ENCODE measurements around the gene RBM26.

RBM26 gene

DNA sequence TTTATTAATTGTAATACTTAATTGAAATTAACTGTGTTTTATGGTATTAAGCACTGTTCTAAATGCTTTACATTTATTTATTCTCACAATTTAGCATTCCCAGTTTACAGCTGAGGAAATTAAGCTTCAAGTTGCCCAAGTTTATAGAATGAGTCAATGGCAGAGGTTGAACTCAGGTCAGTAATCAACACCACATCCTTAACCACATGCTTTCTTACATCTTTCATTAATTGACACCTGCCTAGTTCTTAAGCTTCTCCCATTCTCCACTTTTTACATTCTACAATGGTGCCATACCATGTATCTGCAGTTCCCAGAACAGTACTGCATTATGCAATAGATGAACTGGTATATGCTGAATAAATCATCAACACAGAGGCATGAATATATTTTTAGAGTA is 11.7 kb upstream of the RBM26 start:
- Histone ChIP-seq H3K4me1 (ENCODE audit: control insufficient read depth, insufficient read depth, low read length) (no peaks in the 10 kb centered on the region), H3K9ac (ENCODE audit: low read depth, low read length) (no peak overlapping the region), H3K27me3 (ENCODE audit: control insufficient read depth, insufficient read depth, low read length) (no peaks in the 10 kb centered on the region), H3K9me3 (replicated peaks; ENCODE audit: low read length) (no peaks in the 10 kb centered on the region), H3K4me3 (ENCODE audit: low read length) (no peak overlapping the region), H3K36me3 (ENCODE audit: insufficient read depth, low read length) (no peaks in the 10 kb centered on the region), H3K4me2 (ENCODE audit: low read length) (no peak overlapping the region)

DNA sequence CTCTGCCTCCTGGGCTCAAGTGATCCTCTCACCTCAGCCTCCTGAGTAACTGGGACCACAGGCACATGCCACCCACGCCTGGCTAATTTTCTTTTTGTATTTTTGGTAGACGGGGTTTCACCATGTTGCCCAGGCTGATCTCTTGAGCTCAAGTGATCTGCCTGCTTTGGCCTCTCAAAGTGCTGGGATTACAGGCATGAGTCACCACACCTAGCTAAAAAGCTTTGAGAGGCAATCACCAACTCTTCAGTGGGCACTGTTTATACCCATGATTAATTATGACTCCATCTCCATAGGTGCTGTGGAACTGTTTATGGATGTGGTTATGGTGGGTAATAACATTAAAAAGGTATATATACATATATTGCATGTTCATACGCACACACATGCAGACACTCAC is 7.5 kb upstream of the RBM26 start:
- H3K9me3 ChIP-seq (replicated peaks; ENCODE audit: low read length): no peaks in the 10 kb centered on the region
- H3K36me3 ChIP-seq (ENCODE audit: insufficient read depth, low read length): no peaks in the 10 kb centered on the region
- H3K4me1 ChIP-seq (ENCODE audit: control insufficient read depth, insufficient read depth, low read length): no peaks in the 10 kb centered on the region
- no peak overlapping the region for H3K4me3 ChIP-seq (ENCODE audit: low read length)
- no peak overlapping the region for H3K4me2 ChIP-seq (ENCODE audit: low read length)
- H3K27me3 ChIP-seq (ENCODE audit: control insufficient read depth, insufficient read depth, low read length): no peaks in the 10 kb centered on the region
- no peak overlapping the region for H3K9ac ChIP-seq (ENCODE audit: low read depth, low read length)

DNA sequence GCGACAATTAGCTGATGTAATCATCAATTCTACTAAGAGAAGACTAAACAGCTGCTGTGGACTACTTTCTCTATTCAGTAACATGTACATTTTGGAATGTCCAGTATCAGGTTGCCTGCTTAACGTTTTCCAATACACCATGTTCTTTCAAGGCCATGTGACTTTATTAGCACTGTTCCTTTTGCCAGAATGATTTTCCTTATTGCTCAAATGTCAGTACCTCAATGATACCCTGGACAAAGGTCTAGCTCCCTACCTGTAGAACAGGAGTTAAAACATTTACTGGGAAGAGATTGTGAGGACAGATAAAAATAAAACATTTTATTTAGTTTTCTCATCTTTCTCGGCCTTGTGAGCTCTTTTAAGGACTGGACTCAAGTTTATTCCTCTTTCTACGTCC is 3.8 kb upstream of the RBM26 start:
- H3K4me2 ChIP-seq (ENCODE audit: low read length): no peak overlapping the region
- H3K9me3 ChIP-seq (replicated peaks; ENCODE audit: low read length): no peaks in the 10 kb centered on the region
- peaks cover 8% of the 10 kb centered on the region for H3K4me1 ChIP-seq (ENCODE audit: control insufficient read depth, insufficient read depth, low read length)
- no peak overlapping the region for H3K4me3 ChIP-seq (ENCODE audit: low read length)
- H3K9ac ChIP-seq (ENCODE audit: low read depth, low read length): no peak overlapping the region
- H3K36me3 ChIP-seq (ENCODE audit: insufficient read depth, low read length): no peaks in the 10 kb centered on the region
- no peaks in the 10 kb centered on the region for H3K27me3 ChIP-seq (ENCODE audit: control insufficient read depth, insufficient read depth, low read length)

DNA sequence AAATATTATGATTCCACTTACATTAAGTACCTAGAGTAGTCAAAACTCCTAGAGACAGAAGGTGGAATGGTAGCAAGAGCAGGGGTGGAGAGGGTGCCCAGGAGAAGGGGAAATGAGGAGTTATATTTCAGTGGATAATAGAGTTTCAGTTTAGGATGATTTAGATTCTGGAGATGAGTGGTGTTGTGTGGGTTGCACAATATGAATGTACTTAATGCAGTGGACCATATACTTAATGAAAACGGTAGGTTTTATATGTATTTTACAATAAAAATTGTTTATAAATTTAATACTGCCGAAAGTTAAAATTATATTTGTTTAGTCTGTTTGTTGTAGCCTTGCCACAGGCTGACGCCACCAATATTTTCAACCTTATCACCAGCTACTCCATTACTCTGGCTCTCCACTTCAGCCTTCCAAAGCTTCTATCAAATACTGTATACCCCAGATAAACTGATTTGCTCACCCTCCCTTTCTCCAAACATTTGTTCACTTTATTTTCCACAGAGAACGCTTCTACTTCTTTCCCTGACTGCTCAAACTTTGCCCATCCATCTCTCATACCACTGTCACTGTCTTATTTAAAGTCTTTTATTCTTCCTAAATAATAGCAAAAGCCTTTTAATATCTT is 1.4 kb upstream of the RBM26 start:
- H3K4me1 ChIP-seq (ENCODE audit: control insufficient read depth, insufficient read depth, low read length): peaks cover 27% of the 10 kb centered on the region
- peak overlapping the region; percentile 92 for H3K9ac ChIP-seq (ENCODE audit: low read depth, low read length)
- H3K4me2 ChIP-seq (ENCODE audit: low read length): peak overlapping the region; percentile 92
- no peaks in the 10 kb centered on the region for H3K9me3 ChIP-seq (replicated peaks; ENCODE audit: low read length)
- H3K27me3 ChIP-seq (ENCODE audit: control insufficient read depth, insufficient read depth, low read length): no peaks in the 10 kb centered on the region
- no peaks in the 10 kb centered on the region for H3K36me3 ChIP-seq (ENCODE audit: insufficient read depth, low read length)
- peak overlapping the region; percentile 91 for H3K4me3 ChIP-seq (ENCODE audit: low read length)

DNA sequence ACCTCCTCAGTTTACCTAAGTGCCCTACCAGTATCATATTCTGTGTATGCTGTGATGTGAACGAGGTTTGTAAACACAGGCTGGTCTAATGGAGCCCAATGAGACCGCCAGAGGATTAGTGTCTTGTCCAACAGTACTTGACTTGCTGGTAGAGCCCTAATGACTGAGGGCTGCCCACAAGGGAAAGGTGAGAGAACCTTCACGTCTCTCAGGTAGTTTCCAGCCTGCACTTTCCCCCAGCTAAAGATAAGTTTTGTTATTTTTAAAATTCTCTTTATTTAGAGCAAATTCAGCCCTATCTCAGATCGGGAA is 498 bp upstream of the RBM26 start:
- Histone ChIP-seq H3K36me3 (ENCODE audit: insufficient read depth, low read length) (no peaks in the 10 kb centered on the region), H3K4me1 (ENCODE audit: control insufficient read depth, insufficient read depth, low read length) (peaks cover 31% of the 10 kb centered on the region), H3K9me3 (replicated peaks; ENCODE audit: low read length) (no peaks in the 10 kb centered on the region), H3K27me3 (ENCODE audit: control insufficient read depth, insufficient read depth, low read length) (no peaks in the 10 kb centered on the region), H3K4me3 (ENCODE audit: low read length) (peak overlapping the region; percentile 91), H3K9ac (ENCODE audit: low read depth, low read length) (peak overlapping the region; percentile 92), H3K4me2 (ENCODE audit: low read length) (peak overlapping the region; percentile 92)

DNA sequence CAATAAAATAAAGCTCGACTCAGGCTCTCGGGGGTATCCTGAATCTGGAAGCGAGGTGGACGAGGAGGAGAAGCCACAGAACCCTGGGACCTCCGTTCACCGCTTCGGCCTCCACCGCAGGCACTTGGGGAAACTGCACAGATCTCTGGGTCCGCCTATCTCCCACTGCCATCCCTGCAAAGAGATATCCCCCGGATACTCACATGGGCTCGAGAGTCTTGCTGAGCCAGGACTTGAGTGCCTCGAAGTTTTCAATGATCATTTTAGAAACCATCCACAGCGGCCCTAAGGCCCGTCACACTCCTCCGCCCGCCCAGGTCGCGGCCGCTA is 589 bp downstream of the RBM26 start:
- Histone ChIP-seq H3K9me3 (replicated peaks; ENCODE audit: low read length) (no peaks in the 10 kb centered on the region), H3K9ac (ENCODE audit: low read depth, low read length) (peak overlapping the region; percentile 92), H3K36me3 (ENCODE audit: insufficient read depth, low read length) (no peaks in the 10 kb centered on the region), H3K27me3 (ENCODE audit: control insufficient read depth, insufficient read depth, low read length) (no peaks in the 10 kb centered on the region), H3K4me2 (ENCODE audit: low read length) (peak overlapping the region; percentile 92), H3K4me3 (ENCODE audit: low read length) (peak overlapping the region; percentile 91), H3K4me1 (ENCODE audit: control insufficient read depth, insufficient read depth, low read length) (peaks cover 31% of the 10 kb centered on the region)

DNA sequence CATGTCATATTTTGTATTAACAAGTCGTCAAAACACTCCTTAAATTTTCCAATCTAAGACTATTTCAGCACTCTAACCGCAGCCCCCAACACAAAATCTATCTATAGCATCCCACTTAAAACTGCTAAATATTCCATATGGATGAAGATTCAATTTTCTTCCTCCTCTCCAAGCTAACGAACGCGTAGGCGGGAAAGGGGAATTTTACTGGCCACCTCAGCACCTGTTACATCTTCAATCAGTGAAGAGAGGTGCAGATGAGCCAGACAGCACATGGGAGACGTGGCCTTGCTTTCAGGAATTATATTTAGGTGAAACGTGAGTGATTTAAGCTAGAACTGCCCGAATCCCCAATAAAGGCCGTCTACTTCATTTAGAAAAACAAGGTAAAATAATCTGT is 1.1 kb downstream of the RBM26 start:
- Histone ChIP-seq H3K9me3 (replicated peaks; ENCODE audit: low read length) (no peaks in the 10 kb centered on the region), H3K27me3 (ENCODE audit: control insufficient read depth, insufficient read depth, low read length) (no peaks in the 10 kb centered on the region), H3K36me3 (ENCODE audit: insufficient read depth, low read length) (peaks cover 3% of the 10 kb centered on the region), H3K4me3 (ENCODE audit: low read length) (peak overlapping the region; percentile 91), H3K4me1 (ENCODE audit: control insufficient read depth, insufficient read depth, low read length) (peaks cover 31% of the 10 kb centered on the region), H3K4me2 (ENCODE audit: low read length) (peak overlapping the region; percentile 92), H3K9ac (ENCODE audit: low read depth, low read length) (peak overlapping the region; percentile 92)

DNA sequence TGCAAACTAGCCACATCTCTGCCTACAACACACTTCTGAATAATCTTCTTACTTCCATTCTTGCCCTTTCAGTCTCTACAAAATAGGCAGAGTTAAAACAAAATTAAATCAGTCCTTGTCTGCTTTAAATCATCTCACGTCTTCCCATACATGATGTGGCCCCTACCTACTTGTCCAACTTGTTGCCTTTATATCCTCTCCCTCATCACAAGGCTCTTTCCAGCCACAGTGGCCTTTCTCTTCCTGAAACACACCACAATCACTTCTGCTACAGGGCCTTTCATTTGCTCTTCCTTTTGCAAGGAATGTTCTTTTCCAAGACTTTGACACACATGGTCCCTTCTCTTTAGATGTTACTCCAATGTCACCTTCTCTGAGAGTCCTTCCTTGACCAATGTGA is 1.7 kb downstream of the RBM26 start:
- Histone ChIP-seq H3K9me3 (replicated peaks; ENCODE audit: low read length) (no peaks in the 10 kb centered on the region), H3K27me3 (ENCODE audit: control insufficient read depth, insufficient read depth, low read length) (no peaks in the 10 kb centered on the region), H3K4me1 (ENCODE audit: control insufficient read depth, insufficient read depth, low read length) (peaks cover 31% of the 10 kb centered on the region), H3K9ac (ENCODE audit: low read depth, low read length) (peak overlapping the region; percentile 92), H3K36me3 (ENCODE audit: insufficient read depth, low read length) (peaks cover 6% of the 10 kb centered on the region), H3K4me2 (ENCODE audit: low read length) (peak overlapping the region; percentile 92), H3K4me3 (ENCODE audit: low read length) (peak overlapping the region; percentile 91)

DNA sequence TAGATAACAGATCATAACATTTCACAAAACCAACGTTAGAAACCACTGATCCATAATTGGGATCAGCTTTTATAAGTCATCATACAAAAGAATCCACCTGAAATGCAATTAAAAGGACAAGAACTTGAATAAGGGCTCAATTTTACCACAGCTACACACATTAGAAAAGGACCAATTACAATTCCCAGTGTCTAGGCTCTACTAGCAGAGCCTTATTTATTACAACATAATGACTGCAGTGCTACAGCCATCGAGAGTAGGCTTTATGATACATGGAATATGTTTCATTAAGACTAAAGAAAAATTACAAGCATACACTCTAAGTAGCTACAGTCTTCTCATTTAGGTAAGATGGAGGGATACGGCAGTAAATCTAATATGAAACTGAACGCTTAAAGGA is 2.9 kb downstream of the RBM26 start:
- H3K4me3 ChIP-seq (ENCODE audit: low read length): peak overlapping the region; percentile 91
- H3K36me3 ChIP-seq (ENCODE audit: insufficient read depth, low read length): peaks cover 13% of the 10 kb centered on the region
- H3K9me3 ChIP-seq (replicated peaks; ENCODE audit: low read length): no peaks in the 10 kb centered on the region
- H3K27me3 ChIP-seq (ENCODE audit: control insufficient read depth, insufficient read depth, low read length): no peaks in the 10 kb centered on the region
- peaks cover 38% of the 10 kb centered on the region for H3K4me1 ChIP-seq (ENCODE audit: control insufficient read depth, insufficient read depth, low read length)
- no peak overlapping the region for H3K9ac ChIP-seq (ENCODE audit: low read depth, low read length)
- peak overlapping the region; percentile 92 for H3K4me2 ChIP-seq (ENCODE audit: low read length)

DNA sequence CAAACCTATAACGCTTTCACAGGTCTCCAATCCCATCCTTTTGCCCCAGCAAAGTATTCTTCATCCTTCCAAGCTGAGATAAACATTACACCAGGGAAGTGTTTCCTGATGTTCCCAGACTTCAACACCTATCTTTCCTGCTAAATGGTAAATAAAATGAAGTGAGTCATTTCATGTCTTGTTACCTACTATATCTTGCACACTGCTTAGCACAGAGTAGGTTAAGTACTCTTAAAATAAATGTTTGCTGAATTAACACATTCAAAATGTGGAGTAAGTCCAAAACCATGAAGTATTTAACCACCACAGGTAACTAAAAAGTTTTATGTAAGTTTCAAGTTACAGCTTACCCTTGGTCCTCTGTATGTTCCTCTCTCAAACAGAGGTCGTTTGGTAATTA is 3.4 kb downstream of the RBM26 start:
- Histone ChIP-seq H3K4me2 (ENCODE audit: low read length) (peak overlapping the region; percentile 92), H3K4me1 (ENCODE audit: control insufficient read depth, insufficient read depth, low read length) (peaks cover 38% of the 10 kb centered on the region), H3K36me3 (ENCODE audit: insufficient read depth, low read length) (peaks cover 13% of the 10 kb centered on the region), H3K9ac (ENCODE audit: low read depth, low read length) (no peak overlapping the region), H3K9me3 (replicated peaks; ENCODE audit: low read length) (no peaks in the 10 kb centered on the region), H3K4me3 (ENCODE audit: low read length) (no peak overlapping the region), H3K27me3 (ENCODE audit: control insufficient read depth, insufficient read depth, low read length) (no peaks in the 10 kb centered on the region)

DNA sequence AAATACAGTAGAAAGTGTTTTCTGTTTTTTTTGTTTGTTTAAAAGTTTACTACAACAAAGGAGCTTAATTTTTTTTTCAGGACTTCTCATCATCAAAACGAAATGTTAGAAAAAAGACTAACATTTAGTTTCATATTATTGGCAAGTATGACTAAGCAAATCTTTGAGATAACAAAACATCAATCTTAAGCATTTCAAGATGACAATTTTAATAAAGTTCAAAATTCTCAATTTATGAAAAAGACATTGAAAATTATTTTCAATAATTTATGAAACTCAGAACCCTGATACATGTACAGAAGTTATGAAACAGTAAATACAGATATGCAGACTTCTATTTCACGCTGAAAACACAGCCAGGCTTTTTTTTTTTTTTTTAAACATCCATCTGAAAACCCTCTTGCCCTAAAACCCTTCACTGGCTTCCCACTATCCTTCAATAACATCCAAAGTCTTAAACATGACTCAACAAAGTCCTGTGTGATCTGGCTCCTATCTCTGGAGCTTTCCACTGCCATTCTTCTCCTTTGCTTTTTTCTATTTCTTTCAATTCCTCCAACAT is 3.9 kb downstream of the RBM26 start:
- no peak overlapping the region for H3K9ac ChIP-seq (ENCODE audit: low read depth, low read length)
- peak overlapping the region; percentile 92 for H3K4me2 ChIP-seq (ENCODE audit: low read length)
- peaks cover 14% of the 10 kb centered on the region for H3K36me3 ChIP-seq (ENCODE audit: insufficient read depth, low read length)
- no peak overlapping the region for H3K4me3 ChIP-seq (ENCODE audit: low read length)
- H3K4me1 ChIP-seq (ENCODE audit: control insufficient read depth, insufficient read depth, low read length): peaks cover 37% of the 10 kb centered on the region
- no peaks in the 10 kb centered on the region for H3K27me3 ChIP-seq (ENCODE audit: control insufficient read depth, insufficient read depth, low read length)
- H3K9me3 ChIP-seq (replicated peaks; ENCODE audit: low read length): no peaks in the 10 kb centered on the region

DNA sequence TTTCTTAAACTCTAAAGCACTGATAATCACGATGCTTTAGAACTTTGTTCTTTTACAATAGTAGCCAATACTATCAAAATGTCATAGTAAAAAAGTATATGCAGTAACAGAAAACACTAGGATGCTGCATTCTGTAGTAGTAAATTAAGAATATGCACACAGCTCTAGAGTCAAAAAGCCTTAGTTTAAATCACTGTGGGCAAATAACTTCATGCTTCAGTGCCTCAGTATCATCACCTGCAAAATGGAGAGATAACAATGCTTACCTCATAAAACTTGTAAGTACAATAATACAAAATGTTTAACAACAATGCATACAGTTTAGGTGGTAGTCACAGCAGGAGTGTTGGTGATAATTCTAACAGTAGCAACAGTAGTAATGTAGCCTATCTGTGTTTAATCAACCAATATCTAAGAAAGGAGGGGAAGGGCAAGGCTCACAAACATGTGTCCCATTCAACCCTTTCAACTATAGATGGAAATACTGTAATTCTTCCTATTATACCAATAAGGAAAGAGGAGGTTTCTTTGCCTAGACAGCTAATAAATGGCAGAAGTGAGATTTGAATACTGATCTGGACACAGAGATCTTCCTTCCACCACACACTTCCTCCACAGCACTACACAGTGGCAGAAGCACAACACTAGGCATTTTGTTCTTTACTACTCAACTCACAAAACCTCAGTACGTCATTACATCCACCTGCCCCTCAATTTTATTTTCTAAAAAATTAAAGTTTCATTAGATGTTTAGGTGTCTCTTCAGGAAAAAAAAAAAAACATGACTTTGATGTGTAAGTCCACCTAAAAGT is 4.6 kb downstream of the RBM26 start:
- Histone ChIP-seq H3K4me2 (ENCODE audit: low read length) (no peak overlapping the region), H3K4me3 (ENCODE audit: low read length) (no peak overlapping the region), H3K27me3 (ENCODE audit: control insufficient read depth, insufficient read depth, low read length) (no peaks in the 10 kb centered on the region), H3K9me3 (replicated peaks; ENCODE audit: low read length) (no peaks in the 10 kb centered on the region), H3K36me3 (ENCODE audit: insufficient read depth, low read length) (peaks cover 16% of the 10 kb centered on the region), H3K9ac (ENCODE audit: low read depth, low read length) (no peak overlapping the region), H3K4me1 (ENCODE audit: control insufficient read depth, insufficient read depth, low read length) (peaks cover 30% of the 10 kb centered on the region)

All from skeletal muscle satellite cell (primary cell).